Measurements from ENCODE around the gene HP.

HP gene

DNA sequence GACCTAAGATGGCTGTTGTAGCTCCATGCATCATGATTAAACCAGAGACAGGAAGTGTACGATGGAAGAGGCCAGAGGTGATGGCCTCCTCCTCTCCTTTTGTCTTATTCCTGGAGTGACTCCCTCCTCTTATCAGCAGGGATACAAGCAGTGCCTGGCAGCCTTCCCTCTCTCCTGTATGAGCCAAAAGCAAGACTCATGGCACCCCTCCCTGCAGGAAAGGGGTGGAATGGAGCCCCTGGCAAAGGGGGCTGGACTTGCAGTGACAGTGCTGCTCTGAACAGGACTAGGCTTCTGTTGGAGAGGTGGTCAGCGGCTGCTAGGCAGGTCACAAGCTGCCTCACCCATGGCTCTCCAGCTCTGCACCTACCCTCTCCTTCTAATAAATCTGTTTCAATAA, 30.7 kb downstream of the HP start:
- no peak for DNase-seq (ENCODE audit: low read depth)

DNA sequence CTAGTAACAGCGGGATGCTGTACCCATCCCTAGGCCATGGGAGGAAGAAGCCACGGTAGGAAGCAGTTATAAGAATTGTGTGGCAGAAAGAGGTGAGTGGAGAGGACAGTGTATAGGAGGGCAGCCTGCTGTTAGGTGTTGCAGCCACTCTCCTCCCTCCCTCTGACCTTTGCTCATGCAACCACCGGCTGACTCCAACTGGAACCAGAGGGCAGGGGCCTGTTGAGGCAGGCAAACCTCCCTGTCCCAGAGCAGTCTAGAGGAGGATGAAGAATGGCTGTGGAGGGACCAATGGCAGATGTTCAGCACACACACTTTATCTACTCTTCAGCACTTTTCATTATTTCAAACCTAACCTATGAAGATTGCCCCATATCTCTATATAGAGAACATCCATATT, 36.9 kb downstream of the HP start:
- DNase-seq (ENCODE audit: low read depth): no peak

DNA sequence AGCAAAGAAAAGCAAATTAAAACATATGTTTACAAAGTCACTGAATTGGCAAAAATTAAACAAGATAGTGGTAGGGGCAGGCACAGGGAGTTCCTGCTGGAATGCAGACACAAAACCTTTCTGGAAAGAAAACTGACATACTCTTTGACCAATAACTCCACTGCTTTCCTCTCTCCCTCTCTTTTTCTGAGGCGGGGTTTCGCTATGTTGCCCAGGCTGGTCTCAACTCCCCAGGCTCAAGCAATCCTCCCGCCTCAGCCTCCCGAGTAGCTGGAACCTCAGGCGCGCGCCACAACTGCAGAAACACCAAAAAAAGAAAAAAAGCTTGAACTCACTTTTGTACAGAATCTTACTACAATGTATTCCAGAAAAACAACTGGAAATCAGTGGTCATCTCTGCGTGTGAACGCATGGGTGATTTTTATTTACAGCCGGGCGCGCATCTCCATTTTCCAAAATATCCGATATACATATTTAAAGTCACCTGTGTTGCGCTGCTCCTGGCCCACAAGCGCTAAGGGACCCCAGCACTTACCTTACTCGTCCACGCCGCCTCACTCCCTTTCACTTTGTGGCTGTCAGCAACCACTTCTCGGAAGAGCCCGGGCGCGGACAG, 38.6 kb downstream of the HP start:
- DNase-seq (ENCODE audit: low read depth): no peak

DNA sequence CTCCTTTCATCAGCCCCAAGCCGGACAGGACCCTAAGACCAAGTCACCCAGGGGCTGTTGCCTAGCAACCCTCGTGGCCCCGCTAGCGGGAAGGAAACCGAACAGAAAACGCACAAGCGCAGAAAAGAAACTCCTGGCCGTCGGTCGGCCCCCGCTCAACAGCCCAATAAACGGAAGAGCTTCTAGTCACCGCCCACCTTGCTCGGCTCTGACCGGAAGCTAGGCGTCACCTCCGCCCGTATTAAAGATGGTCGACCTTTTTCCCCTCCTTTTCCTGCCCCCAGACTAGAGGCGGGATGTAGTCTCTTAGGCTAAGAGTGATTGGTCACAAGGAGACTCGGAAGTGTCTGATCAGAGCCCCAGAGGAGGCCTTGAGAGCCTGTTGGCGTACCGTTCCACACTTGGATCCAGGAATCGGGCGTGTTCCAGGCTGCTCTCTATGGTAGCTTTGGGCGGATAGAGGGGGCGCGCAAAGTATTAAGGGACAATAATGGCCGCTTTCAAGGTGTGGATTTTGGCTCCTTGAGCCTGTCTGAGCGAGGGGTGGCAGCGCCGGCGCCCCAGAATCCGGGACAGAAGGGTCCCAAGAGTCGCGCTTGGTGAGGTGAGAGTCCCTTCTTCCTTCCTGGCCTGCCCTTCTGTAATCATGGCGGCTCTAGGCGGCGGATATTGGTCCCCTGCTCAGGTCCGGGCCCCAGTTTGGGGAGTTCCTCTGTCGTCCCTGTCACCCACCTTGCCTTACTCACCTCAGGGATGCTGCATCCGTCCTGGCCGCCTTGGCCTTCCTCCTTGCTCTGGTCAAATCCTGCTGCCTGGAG, 39.4 kb downstream of the HP start, which contains the start of the genes DHX38 and TXNL4B:
DHX38 (plus strand) TSS at position 400 of the 818 bp plus-strand sequence. CDS start 2,311 bp downstream, outside the sequence.
TXNL4B (minus strand) TSS at position 173 of the 818 bp plus-strand sequence. CDS start 2,871 bp downstream, outside the sequence.
- peak; percentile 93 for DNase-seq (ENCODE audit: low read depth)

DNA sequence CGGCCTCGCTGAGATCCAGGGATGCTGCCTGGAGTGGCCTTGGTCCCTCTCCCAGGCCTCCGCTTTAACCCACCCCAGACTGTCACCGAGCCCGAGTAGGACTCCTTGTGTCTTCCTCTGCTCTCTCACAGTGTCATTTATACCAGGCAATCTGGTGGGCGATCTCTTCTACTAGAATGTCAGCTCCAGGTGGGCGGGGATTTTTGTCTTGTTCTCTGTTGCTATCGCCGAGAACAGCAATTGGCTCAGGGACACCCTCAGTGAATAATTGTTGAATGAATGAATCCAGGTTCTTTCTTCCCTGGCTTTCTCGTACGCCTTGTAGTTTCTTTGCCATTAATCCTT, 39.9 kb downstream of the HP start:
- no peak for DNase-seq (ENCODE audit: low read depth)

DNA sequence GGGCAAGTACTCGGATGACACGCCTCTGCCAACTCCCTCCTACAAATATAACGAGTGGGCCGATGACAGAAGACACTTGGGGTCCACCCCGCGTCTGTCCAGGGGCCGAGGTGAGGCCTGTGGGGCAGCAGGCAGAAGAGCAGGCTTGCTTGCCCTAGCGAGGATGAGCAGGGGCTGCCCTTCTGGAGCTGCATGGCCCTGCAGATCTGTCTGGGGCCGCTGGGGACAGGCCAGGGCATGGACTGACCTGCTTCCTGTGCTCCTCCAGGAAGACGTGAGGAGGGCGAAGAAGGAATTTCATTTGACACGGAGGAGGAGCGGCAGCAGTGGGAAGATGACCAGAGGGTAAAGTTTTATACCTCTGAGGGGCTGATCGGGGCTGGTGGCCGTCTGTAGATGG, 44.6 kb downstream of the HP start:
- DNase-seq (ENCODE audit: low read depth): no peak

DNA sequence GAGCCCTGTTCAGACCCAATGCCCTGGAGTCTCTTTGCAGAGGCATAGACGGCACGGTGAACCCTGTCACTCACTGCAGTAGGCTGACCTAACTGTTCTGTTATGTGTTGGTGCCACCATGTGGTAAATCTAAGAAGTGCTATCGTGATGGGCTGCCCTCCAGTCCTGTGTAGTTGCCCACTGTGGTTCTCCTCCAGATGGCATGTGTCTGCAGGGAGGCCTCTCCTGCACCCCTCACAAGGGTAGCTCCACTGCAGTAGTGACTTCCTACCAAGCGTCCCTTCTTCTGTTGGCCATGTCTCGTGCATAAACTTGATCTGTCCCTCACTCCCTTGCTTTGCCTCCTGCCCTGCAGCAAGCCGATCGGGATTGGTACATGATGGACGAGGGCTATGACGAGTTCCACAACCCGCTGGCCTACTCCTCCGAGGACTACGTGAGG, 45.1 kb downstream of the HP start:
- DNase-seq (ENCODE audit: low read depth): peak; percentile 37

DNA sequence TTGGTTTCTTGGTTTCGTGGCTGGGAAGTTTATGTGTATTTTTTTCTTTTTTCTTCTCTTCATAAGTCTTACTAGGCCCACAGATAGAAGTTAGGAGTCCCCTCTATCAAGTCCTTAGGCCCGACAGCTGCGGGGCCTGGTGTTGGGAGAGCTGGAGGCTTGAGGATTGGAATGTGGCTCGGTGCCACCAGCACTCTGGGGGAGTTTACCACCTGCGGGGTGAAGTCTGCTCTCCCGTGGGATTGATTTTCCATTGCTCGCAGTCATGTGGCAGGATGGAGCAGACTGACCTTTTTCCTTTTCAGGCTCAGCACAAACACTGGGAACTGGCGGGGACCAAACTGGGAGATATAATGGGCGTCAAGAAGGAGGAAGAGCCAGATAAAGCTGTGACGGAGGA, 46.9 kb downstream of the HP start:
- no peak for DNase-seq (ENCODE audit: low read depth)

DNA sequence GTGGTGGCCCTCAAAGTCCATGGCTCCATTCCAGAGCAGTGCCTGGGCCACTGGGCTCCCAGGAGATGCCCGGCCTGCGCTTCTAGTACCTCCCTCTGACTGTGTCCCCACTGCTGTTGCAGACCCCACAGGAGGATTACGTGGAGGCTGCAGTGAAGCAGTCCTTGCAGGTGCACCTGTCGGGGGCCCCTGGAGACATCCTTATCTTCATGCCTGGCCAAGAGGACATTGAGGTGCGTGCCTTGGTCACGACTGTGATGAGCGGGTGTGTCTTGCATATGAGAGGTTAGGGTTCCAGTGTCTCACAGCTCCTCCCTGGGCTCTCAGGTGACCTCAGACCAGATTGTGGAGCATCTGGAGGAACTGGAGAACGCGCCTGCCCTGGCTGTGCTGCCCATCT, 50.6 kb downstream of the HP start:
- no peak for DNase-seq (ENCODE audit: low read depth)

DNA sequence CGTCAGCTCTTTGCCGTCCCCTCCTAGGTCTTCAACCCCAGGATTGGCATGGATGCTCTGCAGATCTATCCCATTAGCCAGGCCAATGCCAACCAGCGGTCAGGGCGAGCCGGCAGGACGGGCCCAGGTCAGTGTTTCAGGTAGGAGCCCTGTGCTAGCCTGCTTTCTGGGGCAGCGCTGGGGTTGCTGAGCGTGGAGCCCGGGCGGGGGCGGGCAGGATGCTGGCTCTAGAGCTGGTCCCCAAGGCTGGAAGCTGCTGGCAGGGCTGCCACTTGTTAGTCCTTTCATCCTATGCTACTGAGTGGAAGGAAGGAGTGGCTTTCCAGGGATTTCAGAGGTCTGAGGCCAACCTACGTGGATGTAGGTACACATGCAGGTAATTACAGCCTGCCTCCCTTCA, 51.7 kb downstream of the HP start:
- DNase-seq (ENCODE audit: low read depth): no peak

DNA sequence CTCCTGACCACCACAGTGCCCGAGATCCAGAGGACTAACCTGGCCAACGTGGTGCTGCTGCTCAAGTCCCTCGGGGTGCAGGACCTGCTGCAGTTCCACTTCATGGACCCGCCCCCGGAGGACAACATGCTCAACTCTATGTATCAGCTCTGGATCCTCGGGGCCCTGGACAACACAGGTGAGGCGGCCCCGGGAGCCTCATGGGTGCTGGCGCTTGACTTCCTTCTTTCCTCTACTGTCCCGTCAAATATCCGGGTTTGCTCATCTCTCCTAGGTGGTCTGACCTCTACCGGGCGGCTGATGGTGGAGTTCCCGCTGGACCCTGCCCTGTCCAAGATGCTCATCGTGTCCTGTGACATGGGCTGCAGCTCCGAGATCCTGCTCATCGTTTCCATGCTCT, 53.1 kb downstream of the HP start:
- no peak for DNase-seq (ENCODE audit: low read depth)

DNA sequence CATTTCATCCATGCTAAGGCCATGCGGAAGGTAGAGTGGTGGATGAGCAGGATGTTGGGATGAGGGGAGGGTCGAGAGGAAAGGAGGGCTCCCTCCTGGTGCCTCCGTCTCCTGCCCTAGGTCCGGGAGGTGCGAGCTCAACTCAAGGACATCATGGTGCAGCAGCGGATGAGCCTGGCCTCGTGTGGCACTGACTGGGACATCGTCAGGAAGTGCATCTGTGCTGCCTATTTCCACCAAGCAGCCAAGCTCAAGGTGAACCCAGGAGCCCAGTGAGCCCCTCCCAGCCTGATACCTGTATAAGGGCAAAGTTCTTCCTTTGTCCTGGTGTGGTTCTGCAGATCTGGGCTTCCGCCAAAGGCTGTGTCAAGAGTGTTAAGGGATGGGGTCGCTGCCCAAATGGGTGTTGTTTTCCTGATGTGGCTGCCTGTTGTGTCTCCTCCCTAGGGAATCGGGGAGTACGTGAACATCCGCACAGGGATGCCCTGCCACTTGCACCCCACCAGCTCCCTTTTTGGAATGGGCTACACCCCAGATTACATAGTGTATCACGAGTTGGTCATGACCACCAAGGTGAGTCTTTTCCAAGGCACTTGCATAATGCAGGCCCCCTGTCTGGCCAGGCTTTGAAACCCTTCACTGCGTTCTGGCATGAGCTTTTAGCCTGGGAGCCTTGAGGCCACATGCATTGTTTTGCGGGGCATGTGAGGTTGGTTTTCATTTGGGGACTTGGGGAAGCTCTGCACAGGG, 54.2 kb downstream of the HP start:
- DNase-seq (ENCODE audit: low read depth): no peak

DNA sequence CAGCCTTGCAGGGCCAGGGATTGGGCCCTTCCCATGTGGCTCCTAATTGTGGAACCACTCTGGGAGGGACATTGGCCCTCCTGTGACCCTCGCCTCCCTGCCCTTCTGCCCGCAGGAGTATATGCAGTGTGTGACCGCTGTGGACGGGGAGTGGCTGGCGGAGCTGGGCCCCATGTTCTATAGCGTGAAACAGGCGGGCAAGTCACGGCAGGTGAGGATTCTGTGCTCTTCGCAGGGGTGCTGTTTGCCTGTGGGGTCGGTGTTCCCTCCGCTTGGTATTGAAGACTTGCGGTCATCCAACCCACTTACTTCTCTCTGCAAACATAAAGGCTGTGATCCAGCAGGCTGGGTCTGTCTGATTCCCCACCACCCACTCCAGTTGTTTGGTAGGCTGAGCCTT, 55.0 kb downstream of the HP start:
- no peak for DNase-seq (ENCODE audit: low read depth)

DNA sequence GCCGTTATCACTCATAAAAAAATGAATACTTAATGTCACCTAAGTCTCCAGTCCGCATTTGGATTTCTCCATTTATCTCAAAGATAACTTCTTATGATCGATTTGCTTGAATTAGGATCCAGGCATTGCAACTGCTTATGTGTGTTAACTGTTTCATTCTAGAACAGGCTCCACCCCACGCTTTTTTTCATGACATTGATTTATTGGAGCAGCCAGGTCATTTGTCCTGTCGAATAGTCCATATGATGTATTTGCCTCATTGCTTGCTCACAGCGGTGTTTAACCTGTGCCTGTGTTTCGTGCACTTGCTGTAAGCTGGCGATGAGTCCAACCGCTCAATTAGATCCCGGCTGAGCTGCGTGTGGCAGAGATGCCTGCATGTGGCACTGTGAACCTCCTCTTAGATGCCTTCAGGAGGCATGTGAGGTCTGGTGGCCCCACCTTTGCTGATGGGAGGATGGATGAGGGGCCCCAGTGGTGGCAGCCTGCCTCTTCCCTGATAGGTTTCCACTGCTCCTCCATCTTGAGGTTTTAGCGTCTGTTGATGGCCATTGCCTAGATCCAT, 55.7 kb downstream of the HP start:
- DNase-seq (ENCODE audit: low read depth): no peak

Data from CMK (cell line).